IMR-90 (cell line): ENCODE measurements around the gene GCSH. TPM values are rescaled to one million over a fixed set of nuclear protein-coding genes. Genes with fewer than 3 reads are reported as not detected.

Source experiments
- ATAC-seq: fragments of 200-7000 bp; cut with Tn5 transposase; 2 replicates; pipeline ENCODE4 v1.9.1; 2020; ENCODE audit warnings: low read depth, mild to moderate bottlenecking, moderate library complexity
- BruUV-seq: library from RNA; stranded (reverse); fragments of 400-500 nt; replicated peaks from 2 replicates; lab custom pipeline; 2021; lab: Mats Ljungman, UMichigan
- CTCF ChIA-PET: fragments of 300-600 bp; formaldehyde crosslinking; extraction: SDS; loops from one replicate; lab custom pipeline; 2021; ENCODE audit warnings: antibody characterized with exemption; lab: Yijun Ruan, JAX
- POLR2A ChIA-PET: fragments of 300-600 bp; sonication (Branson Sonifier 250); formaldehyde crosslinking; loops from one replicate; lab custom pipeline; 2022; ENCODE audit warnings: antibody characterized with exemption; ENCODE audit not compliant: unreplicated experiment; lab: Charles Lee
- DNase-seq: peaks from one replicate; pipeline ENCODE4 v3.0.0; 2013
- H2AFZ ChIP-seq: replicated peaks from 2 replicates; pipeline ENCODE3; 2013; ENCODE audit warnings: low read length, mild to moderate bottlenecking; ENCODE audit not compliant: poor library complexity
- H2AK5ac ChIP-seq: 2 replicates; pipeline ENCODE4 v1.6.1; 2013; ENCODE audit warnings: low read depth, low read length, inconsistent platforms
- H2AK9ac ChIP-seq: replicated peaks from 2 replicates; pipeline ENCODE3; 2013; ENCODE audit warnings: mild to moderate bottlenecking, low read depth, low read length, moderate library complexity; ENCODE audit not compliant: poor library complexity
- H2BK120ac ChIP-seq: 2 replicates; pipeline ENCODE4 v1.6.1; 2013; ENCODE audit warnings: low read depth, low read length, inconsistent platforms
- H2BK15ac ChIP-seq: 3 replicates; pipeline ENCODE4 v1.6.1; 2013; ENCODE audit warnings: low read depth, low read length, inconsistent platforms
- H2BK20ac ChIP-seq: 2 replicates; pipeline ENCODE4 v1.6.1; 2013; ENCODE audit warnings: low read depth, mild to moderate bottlenecking, inconsistent platforms, low read length, moderate library complexity
- H2BK5ac ChIP-seq: 2 replicates; pipeline ENCODE4 v1.6.1; 2013; ENCODE audit warnings: mild to moderate bottlenecking, low read depth, low read length, inconsistent platforms; ENCODE audit not compliant: poor library complexity, severe bottlenecking
- H3K14ac ChIP-seq: replicated peaks from 2 replicates; pipeline ENCODE4 v1.6.1; 2013; ENCODE audit warnings: low read depth, low read length, inconsistent platforms
- H3K18ac ChIP-seq: 2 replicates; pipeline ENCODE4 v1.6.1; 2013; ENCODE audit warnings: low read depth, low read length, control low read depth
- H3K23ac ChIP-seq: 2 replicates; pipeline ENCODE4 v1.6.1; 2013; ENCODE audit warnings: low read depth, low read length, inconsistent platforms
- H3K27ac ChIP-seq: 2 replicates; pipeline ENCODE4 v1.5.1; 2013; ENCODE audit warnings: mild to moderate bottlenecking, control low read depth, low read length; ENCODE audit not compliant: insufficient read depth
- H3K27me3 ChIP-seq: 2 replicates; pipeline ENCODE4 v1.6.1; 2013; ENCODE audit warnings: low read length; ENCODE audit not compliant: control insufficient read depth, insufficient read depth
- H3K36me3 ChIP-seq: 2 replicates; pipeline ENCODE4 v1.6.1; 2013; ENCODE audit warnings: low read length, mixed read lengths; ENCODE audit not compliant: control insufficient read depth, insufficient read depth
- H3K4ac ChIP-seq: 2 replicates; pipeline ENCODE4 v1.6.1; 2013; ENCODE audit warnings: low read depth, low read length, inconsistent platforms
- H3K4me1 ChIP-seq: 2 replicates; pipeline ENCODE4 v1.6.1; 2013; ENCODE audit warnings: low read length, mixed read lengths; ENCODE audit not compliant: control insufficient read depth, insufficient read depth
- H3K4me2 ChIP-seq: 2 replicates; pipeline ENCODE4 v1.6.1; 2013; ENCODE audit warnings: low read depth, mild to moderate bottlenecking, control low read depth, low read length, moderate library complexity
- H3K4me3 ChIP-seq: 2 replicates; pipeline ENCODE4 v1.5.1; 2013; ENCODE audit warnings: low read depth, mild to moderate bottlenecking, control low read depth, low read length, moderate library complexity; ENCODE audit not compliant: insufficient read depth
- H3K56ac ChIP-seq: 2 replicates; pipeline ENCODE4 v1.6.1; 2013; ENCODE audit warnings: low read length, inconsistent platforms; ENCODE audit not compliant: insufficient read depth; ENCODE audit errors: extremely low read depth
- H3K79me1 ChIP-seq, 2 experiments: 2 replicates each; pipeline ENCODE4 v1.6.1; 2013; ENCODE audit warnings: low read length in 2 of 2, inconsistent platforms in 1 of 2, low read depth in 1 of 2
- H3K9ac ChIP-seq: 2 replicates; pipeline ENCODE4 v1.6.1; 2013; ENCODE audit warnings: low read depth, low read length, control low read depth
- H3K9me1 ChIP-seq: 2 replicates; pipeline ENCODE4 v1.6.1; 2013; ENCODE audit warnings: low read length, inconsistent platforms; ENCODE audit not compliant: insufficient read depth
- H3K9me3 ChIP-seq: 2 replicates; pipeline ENCODE4 v1.6.1; 2013; ENCODE audit warnings: low read length; ENCODE audit not compliant: control insufficient read depth, insufficient read depth
- H4K20me1 ChIP-seq: 2 replicates; pipeline ENCODE4 v1.6.1; 2013; ENCODE audit warnings: low read length, inconsistent platforms; ENCODE audit not compliant: insufficient read depth
- H4K5ac ChIP-seq: 2 replicates; pipeline ENCODE4 v1.6.1; 2013; ENCODE audit warnings: mild to moderate bottlenecking, low read depth, low read length, control low read depth
- H4K8ac ChIP-seq, 2 experiments: 2 replicates each; pipeline ENCODE4 v1.6.1; 2013; ENCODE audit warnings: low read depth in 2 of 2, low read length in 2 of 2, control low read depth in 1 of 2, inconsistent platforms in 1 of 2
- H4K91ac ChIP-seq: 2 replicates; pipeline ENCODE4 v1.6.1; 2013; ENCODE audit warnings: low read depth, low read length, inconsistent platforms; ENCODE audit not compliant: insufficient read depth
- CEBPB ChIP-seq: IDR thresholded peaks from 2 replicates; pipeline ENCODE4 v1.6.1; 2012; ENCODE audit warnings: low read depth, low read length, improper control_type of control experiment
- RAD21 ChIP-seq: IDR thresholded peaks from 2 replicates; pipeline ENCODE4 v1.6.1; 2012; ENCODE audit warnings: low read length, improper control_type of control experiment
- RCOR1 ChIP-seq: IDR thresholded peaks from 2 replicates; pipeline ENCODE4 v1.6.1; 2012; ENCODE audit warnings: mild to moderate bottlenecking, low read length, improper control_type of control experiment; ENCODE audit not compliant: insufficient replicate concordance
- WGBS, 2 experiments: methylation state at CpG; one replicate each; pipeline versions ENCODE4 v1.1.5 to v1.1.7; 2013; ENCODE audit warnings: missing lambda C conversion rate in 2 of 2; ENCODE audit not compliant: insufficient read length in 1 of 2; ENCODE audit errors: extremely low coverage in 2 of 2; 5-methylcytosine and 5-hydroxymethylcytosine counted together
- dilution Hi-C: fragments of 300-500 bp; cut with HindIII; formaldehyde crosslinking; loops from one replicate; pipeline ENCODE4 v1.14.3; 2018; ENCODE audit warnings: low sequenced_read_pairs; ENCODE audit not compliant: unreplicated experiment
- in situ Hi-C: fragments of 300-500 bp; cut with MboI; formaldehyde crosslinking; loops from 3 replicates; pipeline ENCODE4 v1.14.3; 2019; ENCODE audit warnings: low sequenced_read_pairs, inconsistent platforms, mixed read lengths
- intact Hi-C: fragments of 100-400 bp; cut with micrococcal nuclease; formaldehyde crosslinking; loops from 2 replicates; pipeline ENCODE4 v1.10.0; 2022
- polyA plus RNA-seq, 3 experiments: library from polyadenylated mRNA; depleted of rRNA; stranded (reverse); fragments of >200 nt; gene quantifications; 2 replicates each; pipeline ENCODE4 v1.2.3, GENCODE V29; 2012; ENCODE audit warnings: low replicate concordance in 1 of 3
- total RNA-seq: library from RNA; depleted of rRNA; stranded (reverse); fragments of >200 nt; gene quantifications from 2 replicates; pipeline ENCODE4 v1.2.3, GENCODE V29; 2012
- TF ChIP-seq, protein P1 (sequence below): conservative IDR thresholded peaks from 2 replicates; pipeline ENCODE4 v1.5.1; 2012; ENCODE audit warnings: mild to moderate bottlenecking, low read depth, low read length, improper control_type of control experiment

GCSH gene
- total and polyA plus RNA-seq, 2 of the 4 experiments (the other 2 are of a cell fraction): 9.3 to 21.2 TPM

DNA sequence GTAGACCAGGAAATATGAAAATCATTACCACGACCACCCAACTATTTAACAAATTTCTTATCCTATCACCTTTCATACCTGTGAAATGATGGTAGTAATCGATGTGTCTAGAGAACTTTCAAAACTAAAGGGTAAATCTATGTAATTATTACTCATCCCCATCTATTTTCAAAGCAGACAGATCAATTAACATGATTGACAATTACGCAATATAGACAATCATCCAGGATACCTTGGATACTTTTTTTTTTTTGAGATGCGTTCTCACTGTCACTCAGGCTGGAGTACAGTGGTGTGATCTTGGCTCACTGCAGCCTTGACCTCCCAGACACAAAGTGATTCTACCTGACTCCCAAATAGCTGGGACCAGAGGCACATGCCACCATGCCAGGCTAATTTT lies 15.2 kb downstream of the GCSH start:
- DNase-seq: no peak

More for the DNA sequence above, 15.2 kb downstream of the GCSH start:
- dilution Hi-C loops (no loop called here), in situ Hi-C loops (no loop called here), intact Hi-C loops (no loop called here)
- 93% methylated on average over 2 of the region's 4 CpGs; no CpG with 5 or more reads in 1 of the 2 experiments for WGBS, 2 experiments
- Histone ChIP-seq H2BK5ac (no peak overlapping the region), H3K9me3 (no peaks in the 10 kb centered on the region), H3K18ac (no peak overlapping the region), H3K4me1 (peaks cover 3% of the 10 kb centered on the region; the same call in 1 of the 2 replicates), H3K56ac (no peak overlapping the region), H2AK5ac (no peak overlapping the region), H3K4ac (no peak overlapping the region), H3K27me3 (no peaks in the 10 kb centered on the region), H4K91ac (no peak overlapping the region), H4K8ac (no peak overlapping the region), H4K5ac (no peak overlapping the region), H3K14ac (no peak overlapping the region), H2AFZ (no peak overlapping the region), H3K4me3 (no peak overlapping the region), H3K27ac (no peak overlapping the region), H3K23ac (no peak overlapping the region), H3K9ac (no peak overlapping the region), H2BK15ac (no peak overlapping the region), H3K36me3 (no peaks in the 10 kb centered on the region; the same call in 1 of the 2 replicates), H2BK20ac (no peak overlapping the region), H3K9me1 (0 out of 2 replicates have a peak, but pooled peaks cover 4% of the 10 kb centered on the region), H4K20me1 (no peaks in the 10 kb centered on the region; the same call in 1 of the 2 replicates), H3K79me1 (0 out of 4 replicates have a peak, but pooled peaks cover 0 to 4% of the 10 kb centered on the region in 2 experiments), H2AK9ac (no peak overlapping the region), H2BK120ac (no peak overlapping the region), H3K4me2 (no peak overlapping the region)
- no peak for ATAC-seq
- no peak for TF ChIP-seq RCOR1
- TF ChIP-seq, protein P1, sequence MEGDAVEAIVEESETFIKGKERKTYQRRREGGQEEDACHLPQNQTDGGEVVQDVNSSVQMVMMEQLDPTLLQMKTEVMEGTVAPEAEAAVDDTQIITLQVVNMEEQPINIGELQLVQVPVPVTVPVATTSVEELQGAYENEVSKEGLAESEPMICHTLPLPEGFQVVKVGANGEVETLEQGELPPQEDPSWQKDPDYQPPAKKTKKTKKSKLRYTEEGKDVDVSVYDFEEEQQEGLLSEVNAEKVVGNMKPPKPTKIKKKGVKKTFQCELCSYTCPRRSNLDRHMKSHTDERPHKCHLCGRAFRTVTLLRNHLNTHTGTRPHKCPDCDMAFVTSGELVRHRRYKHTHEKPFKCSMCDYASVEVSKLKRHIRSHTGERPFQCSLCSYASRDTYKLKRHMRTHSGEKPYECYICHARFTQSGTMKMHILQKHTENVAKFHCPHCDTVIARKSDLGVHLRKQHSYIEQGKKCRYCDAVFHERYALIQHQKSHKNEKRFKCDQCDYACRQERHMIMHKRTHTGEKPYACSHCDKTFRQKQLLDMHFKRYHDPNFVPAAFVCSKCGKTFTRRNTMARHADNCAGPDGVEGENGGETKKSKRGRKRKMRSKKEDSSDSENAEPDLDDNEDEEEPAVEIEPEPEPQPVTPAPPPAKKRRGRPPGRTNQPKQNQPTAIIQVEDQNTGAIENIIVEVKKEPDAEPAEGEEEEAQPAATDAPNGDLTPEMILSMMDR: no peak
- peak; percentile 82 for TF ChIP-seq CEBPB
- TF ChIP-seq RAD21: no peak
- BruUV-seq: no TSS peak
- POLR2A ChIA-PET: no interaction called here
- CTCF ChIA-PET: no interaction called here
